GM19463 (cell line): ENCODE data around the gene ASF1A.

Source experiments
- ATAC-seq: cut with Tn5 transposase; IDR thresholded peaks from one replicate; pipeline ENCODE4 v1.9.1; 2021; ENCODE audit warnings: mild to moderate bottlenecking, moderate library complexity; ENCODE audit not compliant: unreplicated experiment

Gene ASF1A

DNA sequence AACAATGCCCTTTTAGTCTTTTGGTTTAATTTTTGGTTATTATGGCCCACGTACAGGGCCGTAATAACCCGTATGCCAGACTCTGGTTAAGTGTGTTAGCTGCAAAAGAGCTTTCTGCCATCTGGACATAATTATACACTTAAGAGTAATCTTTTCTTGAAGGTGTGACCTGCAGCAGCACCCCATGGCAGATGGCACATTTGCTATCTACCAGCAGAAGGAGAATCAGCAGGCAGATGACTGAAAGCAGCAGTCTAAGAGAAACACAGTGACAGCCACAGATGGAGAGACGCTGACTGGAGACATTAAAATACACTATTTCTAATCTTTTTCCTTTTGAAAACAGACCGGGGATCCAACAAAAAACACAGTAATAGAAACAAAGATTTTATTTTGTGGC lies 18.7 kb downstream of the ASF1A start:
- no peak for ATAC-seq

DNA sequence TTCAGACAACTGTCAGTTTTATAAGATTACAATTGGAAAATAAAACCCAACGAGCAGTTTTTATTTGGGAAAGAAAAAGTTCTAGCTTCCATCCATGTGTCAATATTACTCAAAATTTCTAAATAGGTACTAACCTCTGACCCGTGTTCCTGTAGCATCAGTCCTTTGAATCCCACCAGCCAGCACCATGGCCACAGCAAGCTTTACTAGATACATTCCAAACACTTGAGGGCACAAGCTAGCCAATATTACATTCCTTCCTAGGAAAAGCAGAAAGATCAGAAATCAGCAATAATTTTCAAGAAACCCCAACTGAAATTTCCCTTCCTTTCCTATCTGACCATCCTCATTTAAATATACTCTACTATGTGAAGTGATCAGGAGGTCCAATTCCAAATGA lies 19.2 kb downstream of the ASF1A start:
- no peak for ATAC-seq

DNA sequence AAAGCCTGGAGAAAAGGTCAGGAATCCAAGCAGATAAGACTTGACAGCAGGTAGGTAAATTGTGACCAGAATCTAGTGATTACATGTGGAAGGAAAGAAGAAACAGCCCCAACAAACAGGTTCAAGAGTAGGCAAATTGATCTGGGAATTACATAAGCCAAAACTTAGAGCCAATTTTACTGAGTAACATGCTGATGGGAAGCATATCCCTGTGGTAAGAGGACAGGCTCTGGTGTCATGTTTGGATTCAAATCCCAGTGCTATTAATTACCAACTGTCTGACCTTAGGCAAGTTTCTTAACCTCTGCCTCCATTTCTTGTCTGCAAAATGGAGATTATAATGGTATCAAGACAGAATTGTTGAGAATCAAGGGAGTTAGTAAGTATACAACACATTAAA lies 20.6 kb downstream of the ASF1A start:
- ATAC-seq, result no peak

DNA sequence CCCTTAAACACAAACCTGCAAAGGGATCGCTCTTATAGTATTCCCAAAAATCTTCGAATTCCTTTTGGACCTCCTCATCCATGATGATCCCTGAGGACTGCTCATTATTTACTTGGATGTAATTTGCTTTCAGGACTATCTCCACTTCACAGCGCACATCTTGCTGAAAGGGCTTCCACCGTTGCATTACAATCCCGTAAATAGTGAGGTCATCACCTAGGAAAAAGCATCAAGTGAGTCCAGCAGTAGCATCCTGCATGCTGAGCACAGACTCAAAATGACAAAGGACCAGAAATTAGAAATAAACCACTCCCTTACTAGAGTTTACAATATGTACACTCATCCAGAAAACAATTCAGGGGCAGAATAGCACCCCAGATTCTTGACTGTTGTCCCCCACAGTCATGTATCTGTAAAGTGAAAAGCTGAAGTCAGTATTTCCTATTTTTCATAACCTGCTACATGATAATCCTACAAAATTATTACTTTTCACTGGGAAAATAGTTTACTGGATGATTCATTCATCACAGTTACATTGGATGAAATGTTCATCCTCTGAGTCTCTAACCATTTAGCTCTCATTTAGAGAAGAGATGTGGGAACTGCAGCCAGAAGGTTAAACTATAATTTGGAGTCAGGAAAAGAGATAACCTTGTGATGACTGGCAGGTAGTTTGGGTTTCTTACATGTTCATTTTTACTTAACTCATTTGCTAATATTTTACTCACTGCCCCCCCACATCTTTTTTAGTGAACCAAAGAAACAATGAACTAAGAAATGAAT lies 23.8 kb downstream of the ASF1A start:
- no peak for ATAC-seq

DNA sequence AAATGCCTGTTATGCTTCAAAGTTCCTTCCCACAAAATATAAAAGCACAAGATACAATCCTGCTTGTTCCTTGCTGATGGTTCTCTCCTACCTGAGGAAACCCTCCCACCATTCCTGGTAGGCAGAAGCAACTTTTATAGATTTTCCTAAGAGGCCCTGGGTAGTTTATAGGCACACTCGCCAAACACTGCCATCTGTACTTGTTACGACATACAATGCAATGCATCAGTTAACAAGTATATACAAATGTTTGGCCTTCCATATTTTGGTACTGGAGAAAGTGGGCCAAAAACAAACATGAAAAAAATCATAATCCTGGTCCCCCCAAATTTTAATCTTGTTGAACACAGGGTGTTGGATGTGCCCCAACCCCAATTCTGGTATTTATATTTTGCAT lies 24.4 kb downstream of the ASF1A start:
- no peak for ATAC-seq

DNA sequence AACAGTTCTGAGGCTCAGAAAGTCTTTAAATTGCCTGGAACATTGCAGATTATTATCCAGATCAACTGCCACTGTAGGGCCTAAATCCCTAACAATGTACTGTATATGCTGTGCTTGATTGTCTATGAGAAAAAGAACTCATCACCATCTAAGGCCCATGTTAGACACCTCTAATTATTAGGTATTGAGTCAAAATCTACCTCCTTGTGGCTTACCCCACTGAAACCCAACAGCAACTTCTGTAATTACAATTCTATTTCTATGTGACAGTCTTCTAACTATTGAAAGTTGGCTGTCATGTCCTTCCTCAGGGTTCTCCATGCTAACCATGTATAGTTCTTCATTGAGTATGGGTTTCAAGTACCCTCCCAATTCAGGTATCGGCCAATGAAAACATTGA lies 27.1 kb downstream of the ASF1A start:
- no peak for ATAC-seq

DNA sequence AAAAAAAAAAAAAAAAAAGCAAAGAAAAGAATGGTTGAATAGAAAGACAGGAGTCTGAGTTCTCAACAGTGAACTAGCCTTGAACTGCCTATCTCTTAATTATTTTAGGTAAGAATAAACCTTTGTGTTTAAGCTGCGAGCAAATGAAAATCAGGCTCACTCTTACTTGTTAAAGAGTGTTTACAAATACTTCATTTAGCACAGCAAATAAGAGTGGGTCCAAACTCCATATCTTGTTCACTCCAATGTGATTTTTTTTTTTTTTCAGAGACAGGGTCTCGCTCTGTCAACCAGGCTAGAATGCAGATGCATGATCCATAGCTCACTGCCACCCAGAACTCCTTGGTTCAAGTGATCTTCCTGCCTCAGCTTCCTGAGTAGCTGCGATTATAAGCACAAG lies 29.1 kb downstream of the ASF1A start:
- no peak for ATAC-seq

DNA sequence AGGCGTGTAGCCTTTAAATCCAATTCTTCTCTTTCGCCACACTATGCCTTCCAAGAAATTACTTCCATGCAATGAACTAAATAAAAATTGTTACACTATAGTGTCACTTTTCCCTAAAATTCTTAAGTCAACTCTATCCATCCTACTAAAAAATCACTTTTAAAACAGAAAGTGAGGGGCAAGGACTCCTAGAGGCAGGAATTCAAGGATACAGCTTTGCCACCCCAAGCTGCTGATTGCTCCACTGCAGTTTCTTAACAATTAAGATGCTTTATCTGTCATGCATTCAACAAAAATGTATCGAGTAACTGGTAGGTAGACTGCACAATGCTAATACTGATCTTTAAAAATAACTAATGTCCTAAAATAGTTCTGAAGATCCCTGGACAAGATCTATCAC lies 36.7 kb downstream of the ASF1A start:
- ATAC-seq, result no peak

DNA sequence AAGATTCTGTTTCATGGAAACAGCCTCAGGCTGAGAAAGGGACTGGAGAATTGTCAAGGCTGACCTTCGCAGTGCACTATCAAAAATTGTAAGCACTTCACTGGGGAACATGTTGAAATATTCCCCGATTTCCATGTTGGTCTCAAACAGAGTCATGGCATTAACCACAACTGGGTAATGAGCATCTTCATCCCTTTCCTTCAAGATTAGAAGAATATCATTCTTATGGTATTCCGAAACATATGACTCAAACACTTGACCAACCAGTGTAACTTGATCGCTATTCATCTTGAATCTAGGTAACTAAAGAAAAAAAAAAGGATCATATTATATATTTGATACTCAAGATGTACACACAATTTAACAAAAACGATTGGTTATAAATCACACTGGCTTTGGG lies 37.5 kb downstream of the ASF1A start:
- no peak for ATAC-seq

DNA sequence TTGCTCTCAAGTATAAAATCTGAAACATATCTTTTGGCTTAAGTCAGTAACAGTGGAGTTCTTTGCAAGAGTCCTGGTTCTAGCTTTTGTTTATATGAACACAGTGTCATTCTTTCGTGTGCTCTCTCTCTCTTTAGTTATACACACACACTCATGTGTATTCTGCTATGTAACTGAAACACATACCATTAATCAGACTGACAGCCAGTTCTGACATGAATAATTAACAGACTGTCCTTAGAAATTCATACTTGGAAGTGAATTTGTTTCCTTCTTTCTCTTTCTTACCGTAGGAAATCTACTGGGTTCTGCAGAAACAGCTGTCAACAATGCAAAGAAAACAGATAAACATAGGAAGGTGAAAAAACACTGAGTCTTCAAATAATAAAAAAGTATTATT lies 38.5 kb downstream of the ASF1A start:
- ATAC-seq, result no peak

DNA sequence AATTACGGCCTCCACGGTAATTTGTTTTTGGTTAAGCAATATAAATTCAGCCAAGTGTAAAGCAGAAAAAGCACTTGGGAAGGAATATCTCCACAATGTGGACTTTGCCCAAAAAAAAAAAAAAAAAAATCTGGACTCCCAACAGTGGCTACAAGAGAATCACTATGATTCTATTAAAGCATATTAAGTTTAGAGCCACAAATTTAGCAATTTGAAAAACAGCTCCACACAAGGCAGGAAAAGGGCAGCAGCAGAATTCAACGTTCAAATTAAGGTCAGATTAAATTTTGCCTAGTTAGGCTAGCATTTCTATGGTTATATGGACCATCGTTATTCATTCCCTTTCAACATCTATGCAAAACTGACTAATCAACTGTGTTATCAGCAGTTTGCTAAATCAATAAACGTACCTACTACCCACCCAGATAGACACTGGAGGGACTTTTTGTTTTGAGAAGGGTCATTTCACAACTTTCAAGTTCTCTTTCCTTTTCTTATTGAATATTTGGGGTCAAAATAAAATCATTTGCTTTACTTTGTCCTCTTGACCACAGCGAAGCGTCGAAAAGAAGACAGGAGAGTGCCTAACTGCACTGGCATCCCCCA lies 40.0 kb downstream of the ASF1A start:
- no peak for ATAC-seq

DNA sequence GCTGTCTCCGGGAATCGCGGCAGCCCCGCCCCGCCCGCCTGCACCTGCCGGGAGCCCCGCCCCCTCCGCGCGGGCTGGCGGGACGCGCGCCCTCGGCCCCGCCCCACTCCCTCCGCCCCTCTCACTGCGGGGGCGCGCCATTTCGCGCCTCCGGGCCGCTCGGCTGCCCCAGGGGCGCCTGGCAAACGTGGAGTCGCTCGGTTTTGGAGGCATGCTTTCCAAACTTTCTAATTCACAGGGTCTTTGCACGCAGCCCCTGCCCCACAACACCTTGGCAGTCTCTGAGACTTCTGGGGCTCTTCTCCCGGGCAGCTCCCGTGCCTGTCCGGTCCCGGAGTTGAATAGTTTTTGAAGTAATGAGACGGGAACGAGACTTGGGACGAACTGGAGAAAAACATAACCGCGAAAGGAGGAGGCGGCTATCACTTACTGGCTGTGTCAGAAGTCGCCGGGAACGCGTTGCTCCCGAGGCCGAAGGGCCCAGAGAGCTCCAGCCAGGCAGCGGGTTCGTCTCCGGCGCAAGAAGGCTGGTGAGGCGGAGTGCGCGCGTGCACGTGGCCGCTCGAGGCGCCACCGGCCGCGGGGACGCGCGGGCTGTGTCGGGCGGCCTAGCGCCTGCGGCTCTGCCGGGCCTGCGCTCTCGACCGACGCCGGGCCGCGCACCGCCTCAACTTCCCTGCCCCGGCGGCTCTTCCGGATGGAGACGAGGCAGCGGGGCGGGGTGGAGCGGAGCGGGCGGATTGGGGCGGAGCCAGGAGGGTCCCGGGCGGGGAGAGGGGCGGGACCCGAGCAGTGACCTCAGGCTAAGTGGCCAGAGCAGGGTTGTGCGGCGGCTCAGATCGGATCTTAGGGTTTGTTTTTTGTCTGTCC lies 40.7 kb downstream of the ASF1A start, which contains the start of gene MCM9:
Gene MCM9, minus strand, starts transcription at position 699 of the 870 bp plus-strand sequence. CDS start 3,436 bp downstream, outside the sequence.
- ATAC-seq, result peak; percentile 92

DNA sequence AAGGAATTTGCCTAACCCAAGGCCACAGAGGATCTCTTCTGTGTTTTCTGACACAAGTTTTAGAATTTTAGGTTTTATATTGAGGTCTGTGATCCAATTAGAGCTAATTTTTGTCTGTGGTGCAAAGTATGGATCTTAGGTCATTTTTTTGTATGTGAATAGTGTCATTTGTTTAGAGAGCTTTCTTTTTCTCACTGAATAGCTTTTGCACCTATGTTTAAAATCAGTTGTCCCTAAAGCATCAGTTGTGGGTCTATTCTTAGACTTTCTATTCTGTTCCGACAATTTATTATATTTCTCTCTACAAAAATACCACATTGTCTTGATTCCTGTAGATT lies 41.3 kb downstream of the ASF1A start:
- peak; percentile 1 for ATAC-seq

DNA sequence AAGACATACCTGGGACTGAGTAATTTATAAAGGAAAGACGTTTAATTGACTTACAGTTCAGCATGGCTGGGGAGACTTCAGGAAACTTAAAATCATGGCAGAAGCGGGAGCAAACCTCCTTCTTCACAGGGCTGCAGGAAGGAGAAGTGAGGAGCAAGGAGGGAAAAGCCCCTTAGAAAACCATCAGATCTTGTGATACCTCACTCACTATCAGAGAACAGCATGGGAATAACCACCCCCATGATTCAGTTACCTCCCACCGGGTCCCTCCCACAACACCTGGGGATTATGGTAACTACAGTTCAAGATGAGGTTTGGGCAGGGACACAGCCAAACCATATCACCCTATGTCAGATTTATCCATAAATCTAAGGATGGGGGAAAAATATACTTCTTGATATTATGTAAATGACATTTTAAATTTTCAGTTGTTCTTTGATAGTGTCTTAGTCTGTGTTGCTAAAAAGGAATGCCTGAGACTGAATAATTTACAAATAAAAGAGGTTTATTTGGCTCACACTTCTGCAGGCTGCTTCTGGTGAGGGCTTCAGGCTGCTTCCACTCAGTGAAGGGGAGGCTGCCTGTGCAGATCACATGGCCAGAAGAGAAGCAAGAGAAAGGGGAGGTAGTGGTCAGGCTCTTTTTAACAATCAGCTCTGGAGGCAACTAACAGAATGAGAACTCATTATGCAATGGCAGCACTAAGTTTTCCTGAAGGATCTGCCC lies 42.2 kb downstream of the ASF1A start:
- no peak for ATAC-seq

DNA sequence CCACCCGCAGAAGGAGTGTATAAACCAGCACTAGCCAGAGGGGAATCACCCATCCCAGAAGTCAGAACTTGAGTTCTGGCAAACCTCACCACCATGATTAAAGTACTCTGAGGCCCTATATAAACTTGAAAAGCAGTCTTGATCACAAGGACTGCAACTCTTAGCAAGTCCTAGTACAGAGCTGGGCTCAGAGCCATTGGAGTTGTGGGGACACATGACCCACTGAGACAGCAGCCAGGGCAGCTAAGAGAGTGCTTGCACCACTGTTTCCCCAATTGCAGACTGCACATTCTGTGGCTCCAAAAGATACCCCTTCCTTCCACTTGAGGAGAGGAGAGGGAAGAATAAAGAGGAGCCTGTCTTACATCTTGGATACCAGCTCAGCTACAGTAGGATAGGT lies 45.7 kb downstream of the ASF1A start:
- no peak for ATAC-seq

DNA sequence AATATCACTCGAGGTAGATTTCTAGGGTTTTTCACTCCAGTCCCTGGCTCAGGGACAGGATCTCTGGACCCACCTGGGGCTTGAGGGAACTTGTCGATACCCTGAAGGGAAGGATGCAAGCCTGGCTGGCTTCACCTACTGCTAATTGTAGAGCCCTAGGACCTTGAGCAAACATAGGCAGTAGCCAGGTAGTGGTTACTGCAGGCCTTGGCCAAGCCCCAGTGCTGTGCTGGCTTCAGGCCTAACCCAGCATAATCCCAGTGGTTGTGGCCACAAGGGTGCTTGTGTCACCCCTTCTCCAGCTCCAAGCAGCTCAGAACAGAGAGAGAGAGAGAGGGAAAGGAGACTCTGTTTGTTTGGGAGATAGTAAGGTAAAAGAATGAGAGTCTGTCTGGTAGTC lies 46.8 kb downstream of the ASF1A start:
- ATAC-seq, result no peak

DNA sequence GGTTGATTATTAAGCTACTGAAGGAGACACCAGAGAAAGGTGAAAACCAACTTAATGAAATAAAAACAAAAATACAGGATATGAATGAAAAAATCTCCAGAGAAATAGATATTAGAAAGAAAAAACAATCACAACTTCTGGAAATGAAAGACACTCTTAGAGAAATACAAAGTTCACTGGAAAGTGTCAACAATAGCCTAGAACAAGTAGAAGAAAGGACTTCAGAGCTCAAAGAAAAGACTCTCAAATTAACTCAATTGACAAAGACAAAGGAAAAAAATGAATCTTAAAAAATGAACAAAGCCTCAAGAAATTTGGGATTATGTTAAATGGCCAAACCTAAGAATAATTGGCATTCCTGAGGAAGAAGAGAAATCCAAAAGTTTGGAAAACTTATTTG lies 51.3 kb downstream of the ASF1A start:
- no peak for ATAC-seq

DNA sequence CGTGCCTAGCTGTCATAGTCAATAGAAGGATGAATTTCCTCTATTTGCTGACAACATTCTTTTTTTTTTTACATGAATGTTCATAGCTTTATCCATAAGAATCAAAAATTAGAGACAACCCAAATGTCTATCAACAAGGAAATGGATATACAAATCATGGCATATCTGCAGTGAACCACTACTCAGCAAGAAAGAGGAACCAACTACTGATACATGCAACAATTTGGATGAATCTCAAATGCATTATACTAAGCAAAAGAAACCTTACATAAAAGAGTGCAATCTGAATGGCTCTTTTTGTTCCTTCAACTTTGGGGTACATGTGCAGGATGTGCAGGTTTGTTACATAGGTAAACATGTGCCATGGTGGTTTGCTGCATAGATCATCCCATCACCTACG lies 58.7 kb downstream of the ASF1A start:
- ATAC-seq, result no peak

DNA sequence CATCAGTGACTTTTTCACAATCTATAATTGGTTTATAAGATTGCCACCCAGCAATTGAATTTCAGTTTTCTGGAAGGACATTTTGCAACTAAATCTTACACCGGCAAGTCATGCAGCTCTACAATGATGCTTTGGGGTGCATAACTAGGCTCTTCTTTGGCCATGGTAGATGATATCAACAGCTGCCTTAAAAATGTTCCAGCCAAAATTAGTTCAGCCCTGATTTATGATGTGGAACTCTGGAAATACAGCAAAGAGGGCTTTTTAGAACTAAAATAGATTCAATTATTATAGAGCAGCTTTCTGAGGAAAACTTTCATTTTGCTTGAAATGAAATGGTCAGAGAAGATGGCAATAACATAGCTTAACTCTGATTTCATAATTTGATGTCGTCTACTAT lies 59.4 kb downstream of the ASF1A start:
- ATAC-seq, result no peak
